HCEC 1CT (cell line): ENCODE data around the gene FTCD.
"Not testable (repeated sequence)": the region's sequence is repeated elsewhere in the genome, so short reads cannot be mapped to it uniquely, and the experiment has no call there.

Experiments
- DNase-seq: peaks from one replicate; pipeline ENCODE4 v3.0.0-alpha.2; 2017

FTCD gene

DNA sequence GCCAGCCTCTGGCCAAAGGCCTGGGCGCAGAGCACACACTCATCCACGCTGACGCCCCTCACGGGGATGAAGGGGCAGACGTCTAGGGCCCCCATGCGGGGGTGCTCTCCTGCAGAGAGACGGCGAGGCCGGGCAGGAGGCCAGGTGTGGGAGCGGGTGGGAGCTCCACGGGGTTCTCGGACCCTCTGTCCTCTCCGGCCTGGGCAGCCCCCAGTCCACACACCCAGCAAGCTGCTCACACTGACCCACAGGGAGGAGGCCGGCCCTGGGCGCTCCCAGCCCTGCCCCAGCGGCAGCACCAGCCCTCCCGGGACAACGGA, 2.5 kb downstream of the FTCD start:
- no peak for DNase-seq

DNA sequence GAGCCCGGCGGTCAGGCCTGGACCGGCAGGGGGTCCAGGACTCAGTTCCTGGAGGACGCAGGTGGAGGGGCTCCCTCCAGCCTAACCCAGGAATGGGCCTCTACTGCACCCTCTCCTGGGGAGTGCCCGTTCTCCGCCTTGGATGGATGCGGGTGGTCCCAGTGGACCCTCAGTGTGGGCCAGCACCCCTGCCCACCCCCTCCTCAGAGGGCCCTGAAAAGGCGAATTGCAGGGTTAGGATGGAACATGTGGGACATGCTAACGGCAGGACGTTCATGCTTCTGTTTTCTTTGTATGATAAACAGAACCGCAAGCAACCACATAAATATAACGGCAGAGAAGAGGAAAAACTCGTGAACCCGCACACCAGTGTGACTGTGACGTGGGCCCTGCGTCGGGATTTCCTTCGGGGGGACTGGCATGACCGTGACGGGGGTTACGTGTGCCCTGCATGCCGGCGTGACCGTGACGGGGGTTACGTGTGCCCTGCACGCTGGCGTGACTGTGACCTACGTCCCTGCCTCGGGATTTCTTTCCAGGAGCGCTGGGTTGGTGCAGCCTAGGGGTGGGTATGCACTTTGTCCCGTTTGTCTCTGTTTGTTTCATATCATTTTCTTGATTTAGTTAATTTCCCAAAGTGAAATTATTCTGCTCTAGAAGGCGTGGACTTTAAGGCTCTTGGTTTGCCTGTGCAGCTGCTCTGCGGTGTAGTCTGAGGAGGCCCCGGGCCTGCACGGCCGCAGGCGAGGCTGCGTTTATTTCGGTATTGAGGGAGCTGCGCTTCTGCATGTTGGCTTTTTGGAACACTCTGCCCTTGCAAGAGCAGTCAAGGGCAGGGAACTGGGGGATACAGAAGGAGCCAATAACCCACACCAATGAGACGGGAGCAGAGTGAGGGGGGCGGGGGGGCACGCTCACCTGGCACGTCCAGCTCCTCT, 3.1 kb downstream of the FTCD start:
- DNase-seq = no peak

DNA sequence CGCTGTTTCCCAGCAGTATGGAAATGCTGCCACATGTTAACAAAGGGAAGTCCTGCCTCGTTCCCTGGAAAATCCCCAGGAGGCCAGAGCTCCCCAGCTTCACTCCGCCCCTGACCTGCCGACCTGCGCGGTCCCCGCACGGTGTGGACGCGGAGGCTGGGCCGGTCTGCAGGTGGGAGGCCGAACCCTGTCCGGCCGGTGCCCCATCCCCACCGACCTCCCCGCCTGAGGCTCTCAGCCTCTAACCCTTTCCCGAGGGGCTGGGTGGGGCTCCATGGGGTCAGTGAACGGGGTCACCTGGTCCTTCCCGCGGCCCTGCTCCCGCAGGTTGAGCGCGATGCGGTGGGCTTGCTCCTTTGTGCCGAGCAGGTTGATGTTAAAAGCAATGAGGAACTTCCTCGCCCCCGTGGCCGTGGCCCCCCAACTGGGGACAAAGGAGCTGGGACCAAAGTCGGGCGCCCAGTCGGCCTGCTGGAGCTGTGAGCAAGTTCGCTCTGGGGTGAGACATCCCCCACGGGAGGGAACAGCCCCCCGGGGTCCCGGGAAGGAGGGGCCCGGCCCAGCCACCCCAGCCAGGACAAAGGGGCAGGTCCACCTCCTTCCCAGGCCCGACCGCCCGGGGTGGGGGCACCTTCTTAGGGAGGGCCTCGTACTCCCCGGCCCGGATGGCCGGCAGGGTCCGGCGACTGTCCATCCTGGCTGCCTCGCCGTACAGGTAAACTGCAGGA, 4.0 kb downstream of the FTCD start:
- DNase-seq = no peak

DNA sequence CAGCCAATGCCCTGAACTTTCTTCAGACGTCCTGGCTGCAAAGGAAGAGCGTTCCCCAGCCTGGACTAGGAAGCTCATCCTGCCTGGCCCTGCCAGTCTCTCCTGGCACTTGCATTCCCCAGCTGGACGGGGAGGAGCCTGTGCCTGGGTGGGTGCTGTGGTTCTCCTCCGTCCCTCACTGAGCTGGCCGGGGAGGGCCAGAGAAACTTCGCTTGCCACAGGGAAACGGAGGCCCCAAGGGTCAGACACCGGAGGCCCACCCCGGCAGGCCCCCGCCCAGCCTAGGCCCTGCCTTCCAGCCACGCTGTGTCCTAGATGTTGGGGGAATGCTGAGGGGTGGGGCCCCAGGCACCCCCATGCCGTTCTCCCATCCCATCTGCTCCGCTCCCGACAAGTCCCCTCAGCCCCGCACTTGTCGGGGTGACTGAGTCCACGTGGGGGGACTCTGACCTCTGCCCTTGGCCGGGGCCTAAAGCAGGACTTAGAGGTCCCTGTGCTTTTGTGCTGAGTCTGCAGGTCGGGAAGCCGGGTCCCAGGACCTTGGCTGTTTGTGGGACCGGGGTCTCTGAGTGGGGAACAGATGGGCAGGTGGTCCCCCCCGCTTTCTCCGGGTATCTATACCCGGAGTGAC, 4.8 kb downstream of the FTCD start:
- no peak for DNase-seq

DNA sequence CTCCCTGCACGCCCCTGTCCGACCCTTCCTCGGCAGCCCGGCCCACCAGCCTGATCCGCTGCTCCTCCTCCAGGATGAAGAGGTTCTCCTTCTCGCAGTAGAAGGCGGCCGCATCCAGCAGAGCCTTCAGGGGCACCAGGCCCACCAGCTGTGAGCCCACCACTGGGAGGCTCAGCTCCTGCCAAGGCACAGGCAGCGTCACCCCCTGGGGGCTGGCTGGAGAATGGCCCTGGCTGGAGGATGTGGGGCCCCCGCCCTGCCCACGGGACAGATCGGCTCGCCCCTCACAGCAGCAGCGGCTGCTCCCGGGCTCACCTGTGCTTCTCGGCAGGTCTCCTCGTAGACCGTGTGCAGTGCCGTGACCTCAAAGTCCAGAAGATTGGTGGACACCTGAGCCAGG, 5.3 kb downstream of the FTCD start:
- no peak for DNase-seq

DNA sequence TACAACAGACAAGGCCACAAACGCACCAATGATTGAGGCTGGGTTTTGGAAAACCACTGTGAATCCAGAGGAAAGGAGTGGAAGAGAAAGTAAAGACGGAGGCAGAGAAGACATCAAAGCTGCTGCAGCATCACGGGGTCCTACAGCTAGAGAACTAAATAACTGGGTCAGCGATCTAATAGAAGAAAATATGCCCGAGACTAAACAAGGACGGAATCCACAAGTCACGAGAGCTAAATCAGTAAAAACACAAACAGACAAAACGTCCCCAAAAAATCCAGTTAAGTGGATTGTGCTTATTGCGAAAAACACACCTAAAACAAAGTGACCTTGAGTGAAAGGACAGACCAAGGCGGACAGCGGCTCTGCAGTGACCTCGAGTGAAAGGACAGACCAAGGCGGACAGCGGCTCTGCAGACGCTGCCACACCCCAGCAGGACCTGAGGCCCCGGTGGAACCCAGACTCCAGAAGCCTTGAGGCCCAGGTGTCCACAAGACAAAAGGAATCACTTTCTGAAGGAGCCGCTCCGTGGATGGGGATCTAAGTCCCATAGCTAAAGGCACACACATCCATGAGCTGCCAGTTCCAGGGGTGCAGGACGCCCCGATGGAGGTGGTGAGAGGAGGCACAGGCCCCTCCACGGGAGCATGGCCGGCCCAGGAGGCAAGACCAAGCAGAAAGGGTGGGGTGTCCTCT, 6.0 kb downstream of the FTCD start:
- DNase-seq = no peak

DNA sequence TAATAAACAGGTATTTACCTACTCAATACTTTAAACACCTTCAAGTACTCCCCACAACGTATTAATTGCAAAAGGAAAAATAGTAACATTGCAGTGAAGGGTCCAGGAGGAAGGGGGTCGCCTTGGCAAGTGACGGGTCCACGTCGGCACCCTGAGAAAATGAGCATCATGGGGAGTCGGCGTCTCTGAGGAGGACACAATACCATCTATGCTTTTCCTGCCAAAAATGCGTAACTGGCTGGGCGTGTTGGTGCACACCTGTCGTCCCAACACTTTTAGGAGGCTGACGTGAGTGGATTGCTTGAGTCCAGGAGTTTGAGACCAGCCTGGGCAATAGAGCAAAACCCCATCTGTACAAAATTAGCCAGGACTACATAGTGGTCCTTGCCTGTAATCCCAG, 7.3 kb downstream of the FTCD start:
- DNase-seq = no peak

DNA sequence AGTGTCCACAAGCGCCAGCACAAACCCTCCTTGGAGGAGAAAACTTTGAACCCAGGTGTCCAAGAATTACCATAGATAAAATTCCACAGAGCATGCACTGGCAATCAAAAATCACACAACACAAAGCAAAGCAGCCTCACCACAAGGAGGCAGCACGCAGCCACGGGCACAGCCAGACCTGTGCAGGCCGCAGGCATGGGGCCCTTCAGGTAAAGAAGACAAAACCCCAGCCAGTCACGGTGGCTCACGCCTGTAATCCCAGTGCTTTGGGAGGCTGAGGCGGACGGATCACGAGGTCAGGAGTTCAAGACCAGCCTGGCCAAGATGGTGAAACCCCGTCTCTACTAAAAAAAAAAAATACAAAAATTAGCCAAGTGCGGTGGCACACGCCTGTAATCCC, 8.0 kb downstream of the FTCD start:
- not testable (repeated sequence) for DNase-seq

DNA sequence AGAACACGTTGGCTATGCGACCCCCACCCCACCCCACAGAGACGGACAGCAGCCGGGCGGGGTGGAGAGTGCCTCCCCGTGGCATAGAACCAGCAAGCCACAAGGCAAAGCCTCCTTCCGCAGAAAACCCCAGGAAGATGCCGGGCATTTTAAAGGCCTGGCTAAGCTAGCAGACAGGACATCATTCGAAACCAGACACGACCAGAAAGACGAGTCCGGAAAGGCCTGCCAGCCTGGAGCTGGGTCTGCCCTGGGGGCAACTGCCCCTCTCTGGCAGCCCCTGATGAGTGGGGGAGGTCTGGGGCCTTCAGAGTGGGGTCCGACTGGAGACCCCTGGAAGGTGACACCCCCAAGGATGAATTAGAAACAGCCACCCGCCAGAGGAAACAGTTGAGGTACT, 8.5 kb downstream of the FTCD start:
- DNase-seq = no peak

DNA sequence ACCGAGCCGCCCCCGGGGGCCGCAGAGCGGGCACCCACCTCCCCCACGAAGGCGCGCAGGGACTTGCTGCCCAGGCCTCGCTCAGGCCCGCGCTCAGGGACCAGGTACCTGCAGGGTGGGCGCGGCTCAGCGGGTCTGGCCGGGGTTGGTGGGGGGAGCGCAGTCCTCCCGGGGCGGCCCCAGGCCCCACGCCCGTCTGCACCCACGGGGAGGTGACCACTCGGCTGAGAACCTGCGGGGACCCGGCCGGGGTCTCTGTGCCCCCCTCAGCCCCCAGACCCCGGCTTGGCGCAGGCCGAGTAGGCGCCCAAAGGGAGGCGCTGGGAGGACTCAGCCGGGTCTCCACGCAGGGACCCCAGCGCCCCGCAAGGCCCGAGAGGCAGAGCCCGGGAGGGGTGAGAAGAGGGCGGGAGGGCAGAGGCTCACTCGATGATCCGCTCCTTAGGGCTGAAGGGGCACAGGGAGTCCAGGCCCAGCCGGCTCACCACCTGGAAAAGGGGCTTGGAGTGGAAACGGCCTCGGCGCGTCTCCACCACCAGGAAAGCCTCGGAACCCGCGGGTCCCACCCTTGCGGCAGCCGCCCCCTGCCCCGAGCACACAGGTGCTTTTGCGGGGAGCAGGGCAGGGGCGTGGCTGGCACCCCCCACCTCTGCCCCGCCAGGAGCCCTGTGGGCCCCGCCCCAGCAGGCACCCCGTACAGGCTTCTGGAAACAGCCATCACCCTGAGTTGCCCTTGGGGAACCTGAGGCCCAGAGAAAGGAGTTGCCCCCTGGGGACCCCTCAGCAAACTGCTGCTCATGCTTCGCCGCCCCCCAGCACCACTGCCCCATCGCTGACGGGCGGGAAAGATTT, 9.3 kb downstream of the FTCD start:
- DNase-seq = no peak

DNA sequence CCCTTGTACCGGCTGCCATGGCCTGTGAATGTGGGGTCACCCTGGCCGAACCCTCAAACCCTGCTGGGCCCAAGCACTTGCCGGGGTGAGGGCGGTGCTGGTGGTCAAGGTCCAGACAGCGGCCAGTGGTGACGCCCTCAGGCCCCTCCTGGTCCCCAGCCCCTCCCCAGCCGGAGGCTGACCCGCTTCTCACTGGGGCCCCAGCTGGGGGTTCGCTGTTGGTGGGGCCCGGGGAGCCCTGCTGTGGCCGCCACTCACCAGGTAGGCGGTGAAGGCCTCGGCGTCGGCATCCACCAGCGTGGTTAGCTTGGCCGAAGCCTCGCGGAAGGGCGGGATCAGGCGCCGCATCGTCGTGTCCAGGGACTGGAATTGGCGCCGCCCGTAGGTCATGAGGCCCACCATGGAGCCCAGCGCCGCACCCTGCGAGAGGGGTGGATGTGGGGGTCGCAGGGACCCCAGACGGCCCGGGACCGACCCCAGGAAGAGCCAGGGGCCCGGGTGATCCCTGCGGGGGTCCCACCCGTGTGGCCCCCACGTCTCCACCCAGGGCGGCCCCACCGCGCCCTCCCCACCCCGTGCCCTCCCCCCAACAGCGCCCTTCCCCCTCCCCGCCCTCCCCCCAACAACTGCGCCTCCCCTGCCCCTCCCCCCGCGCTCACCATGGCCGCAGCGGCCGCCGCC, 10.1 kb downstream of the FTCD start:
- DNase-seq = no peak

DNA sequence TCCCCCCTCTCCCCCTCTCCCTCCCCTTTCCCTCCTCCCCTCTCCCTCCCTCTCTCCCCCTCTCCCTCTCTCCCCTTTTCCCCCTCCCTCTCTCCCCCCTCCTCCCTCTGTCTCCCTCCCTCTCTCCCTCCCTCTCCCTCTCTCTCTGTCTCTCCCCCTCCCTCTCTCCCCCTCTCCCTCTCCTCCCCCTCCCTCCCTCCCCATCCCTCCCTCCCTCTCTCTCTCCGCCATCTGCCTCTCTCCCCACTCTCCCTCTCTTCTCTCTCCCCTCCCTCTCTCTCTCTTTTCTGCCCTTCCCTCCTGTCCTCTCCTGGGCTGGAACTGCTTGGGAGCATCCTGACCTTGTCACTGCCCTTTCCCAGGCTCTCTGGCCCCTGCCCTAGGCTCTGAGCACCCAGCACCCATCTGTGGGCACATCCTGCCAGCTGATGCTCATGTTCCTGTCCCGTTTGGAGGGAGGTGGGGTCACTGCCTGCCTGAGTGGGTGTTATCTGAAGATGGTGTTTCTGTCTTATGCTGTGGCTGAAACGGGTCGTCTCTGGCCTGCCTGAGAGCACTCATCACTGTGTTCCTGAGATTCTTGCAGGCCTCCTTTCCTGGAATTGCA, 10.8 kb downstream of the FTCD start:
- no peak for DNase-seq

DNA sequence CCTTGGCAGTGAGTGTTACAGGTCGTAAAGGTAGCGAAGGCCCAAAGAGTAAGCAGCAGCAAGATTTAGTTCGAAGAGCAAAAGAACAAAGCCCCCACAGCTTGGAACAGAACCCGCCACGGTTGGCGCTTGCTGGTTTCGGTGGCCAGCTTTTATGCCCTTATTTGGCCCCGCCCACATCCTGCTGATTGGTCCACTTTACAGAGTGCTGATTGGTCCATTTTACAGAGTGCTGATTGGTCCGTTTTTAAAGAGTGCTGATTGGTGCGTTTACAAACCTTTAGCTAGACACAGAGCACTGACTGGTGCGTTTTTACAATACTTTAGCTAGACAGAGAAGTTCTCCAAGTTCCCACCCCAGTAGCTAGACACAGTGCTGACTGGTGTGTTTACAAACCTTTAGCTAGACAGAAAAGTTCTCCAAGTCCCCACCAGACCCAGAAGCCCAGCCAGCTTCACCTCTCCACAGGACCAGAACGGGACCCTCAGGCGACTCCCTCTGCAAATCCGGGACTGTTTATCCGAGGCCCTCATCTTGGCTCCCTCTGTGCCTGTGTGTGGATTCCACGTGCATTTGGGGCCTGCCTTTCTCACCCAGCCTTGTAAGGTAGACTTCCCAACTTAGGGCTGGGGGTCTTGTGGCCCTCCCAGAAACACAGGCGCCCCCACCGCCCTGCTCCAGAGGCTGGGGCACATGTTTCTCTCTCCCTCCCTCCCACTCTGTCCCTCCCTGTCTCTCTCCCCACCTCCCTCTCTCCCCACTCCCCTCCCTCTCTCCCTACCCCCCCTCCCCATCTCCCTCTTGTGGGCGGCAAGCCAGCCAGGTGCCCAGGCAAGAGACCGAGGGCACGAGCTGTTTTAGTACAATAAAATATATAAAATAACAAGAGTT, 12.6 kb downstream of the FTCD start:
- no peak for DNase-seq

DNA sequence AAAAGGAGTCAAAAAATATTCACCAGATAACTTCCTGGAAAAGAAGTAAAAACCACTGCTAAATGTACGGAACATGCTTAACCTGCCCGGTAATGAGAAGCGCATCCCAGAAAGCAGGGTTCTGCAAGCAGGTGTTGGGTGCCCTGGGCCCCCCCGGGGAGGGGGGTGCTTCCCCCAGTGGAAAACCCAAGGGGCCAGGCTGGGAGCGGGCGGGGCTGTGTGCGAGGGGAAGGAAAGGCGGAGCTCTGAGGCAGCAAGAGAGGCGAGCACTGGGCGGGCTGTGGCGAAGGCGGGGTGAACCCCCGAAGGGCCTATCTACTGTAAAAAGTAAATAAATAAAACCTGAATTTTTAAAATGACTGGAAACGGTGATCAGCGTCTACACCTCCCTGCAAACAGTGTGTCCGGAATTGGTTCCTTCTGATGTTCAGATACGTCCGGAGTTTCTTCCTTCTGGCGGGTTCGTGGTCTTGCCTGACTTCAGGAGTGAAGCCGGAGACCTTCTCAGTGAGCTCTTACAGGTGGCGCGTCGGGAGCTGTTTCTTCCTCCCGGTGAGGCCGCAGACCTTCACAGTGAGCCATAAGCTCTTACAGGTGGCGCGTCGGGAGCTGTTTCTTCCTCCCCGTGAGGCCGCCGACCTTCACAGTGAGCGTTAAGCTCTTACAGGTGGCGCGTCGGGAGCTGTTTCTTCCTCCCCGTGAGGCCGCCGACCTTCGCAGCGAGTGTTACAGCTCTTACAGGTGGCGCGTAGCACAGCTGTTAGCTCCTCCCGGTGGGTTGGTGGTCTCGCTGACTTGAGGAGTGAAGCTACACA, 13.4 kb downstream of the FTCD start:
- DNase-seq = no peak

DNA sequence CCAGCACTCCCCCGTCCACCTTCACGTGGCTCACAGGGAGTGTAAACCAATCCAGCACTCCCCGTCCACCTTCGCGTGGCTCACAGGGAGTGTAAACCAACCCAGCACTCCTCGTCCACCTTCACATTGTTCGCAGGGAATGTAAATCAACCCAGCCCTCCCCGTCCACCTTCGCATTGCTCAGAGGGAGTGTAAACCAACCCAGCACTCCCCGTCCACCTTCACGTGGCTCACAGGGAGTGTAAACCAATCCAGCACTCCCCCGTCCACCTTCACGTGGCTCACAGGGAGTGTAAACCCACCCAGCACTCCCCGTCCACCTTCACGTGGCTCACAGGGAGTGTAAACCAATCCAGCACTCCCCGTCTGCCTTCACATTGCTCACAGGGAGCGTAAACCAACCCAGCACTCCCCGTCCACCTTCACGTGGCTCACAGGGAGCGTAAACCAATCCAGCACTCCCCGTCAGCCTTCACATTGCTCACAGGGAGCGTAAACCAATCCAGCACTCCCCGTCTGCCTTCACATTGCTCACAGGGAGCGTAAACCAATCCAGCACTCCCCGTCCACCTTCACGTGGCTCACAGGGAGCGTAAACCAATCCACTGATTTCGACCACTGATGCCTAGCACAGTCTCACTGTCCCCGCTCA, 14.9 kb downstream of the FTCD start:
- not testable (repeated sequence) for DNase-seq

DNA sequence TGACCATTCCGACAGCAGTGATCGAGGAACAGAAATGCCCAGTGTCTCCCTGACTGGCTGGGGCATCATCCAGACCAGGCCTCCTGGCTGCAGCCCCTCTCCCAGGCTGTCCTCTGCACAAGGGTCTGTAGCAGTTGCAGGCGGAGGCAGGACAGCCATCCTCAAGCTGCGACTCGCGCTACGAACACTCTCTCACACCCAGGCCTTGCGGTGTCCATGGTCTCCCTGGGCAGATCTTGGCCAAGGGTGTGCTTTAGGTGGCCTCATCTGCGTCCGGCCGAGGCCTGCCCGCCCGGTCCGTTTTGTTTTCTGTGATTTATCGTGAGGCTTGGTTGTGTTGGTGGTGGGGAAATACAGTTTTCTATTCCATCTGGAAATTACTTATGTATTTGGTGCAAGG, 15.7 kb downstream of the FTCD start:
- no peak for DNase-seq

DNA sequence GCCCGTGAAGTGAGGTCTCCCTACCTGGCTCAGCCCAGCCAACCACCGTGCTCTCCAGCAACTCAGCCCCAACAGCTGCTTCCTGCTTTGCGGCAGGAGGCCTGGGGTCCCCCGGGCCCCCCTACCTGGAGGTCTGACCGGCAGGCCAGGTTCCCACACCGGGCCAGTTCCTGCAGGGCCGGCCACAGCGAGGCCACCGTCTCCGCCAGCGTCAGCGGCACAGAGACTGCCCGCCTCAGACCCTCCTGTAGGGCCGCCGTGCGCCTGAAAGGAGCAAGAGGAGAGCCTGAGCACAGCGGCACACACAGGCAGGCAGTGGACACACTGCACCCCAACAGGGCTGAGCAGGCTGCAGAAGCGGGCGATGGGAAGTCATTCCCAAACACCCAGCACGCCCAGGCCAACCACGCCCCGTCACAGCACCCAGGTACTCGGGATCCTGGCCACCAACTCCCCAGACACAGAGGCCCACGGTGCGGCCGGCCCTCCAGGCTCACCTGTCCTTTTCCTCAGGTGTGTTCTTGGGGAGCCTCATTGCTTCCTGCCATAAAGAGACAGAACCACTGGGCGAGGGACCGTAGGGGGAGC, 16.9 kb downstream of the FTCD start:
- no peak for DNase-seq

DNA sequence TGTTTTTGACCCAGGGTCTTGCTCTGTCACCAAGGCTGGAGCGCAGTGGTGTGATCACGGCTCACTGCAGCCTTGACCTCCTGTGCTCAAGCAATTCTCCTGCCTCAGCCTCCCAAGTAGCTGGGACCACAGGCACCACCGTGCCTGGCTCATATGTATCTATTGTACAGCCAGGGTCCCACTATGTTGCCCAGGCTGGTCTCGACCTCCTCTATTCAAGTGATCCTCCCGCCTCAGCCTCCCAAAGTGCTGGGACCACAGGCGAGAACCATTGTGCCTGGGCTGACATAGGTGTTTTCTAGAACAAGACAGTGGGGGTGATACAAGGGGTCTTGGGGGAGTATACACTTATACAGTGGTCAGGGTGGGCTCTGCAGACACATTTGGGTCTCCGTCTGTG, 17.5 kb downstream of the FTCD start:
- no peak for DNase-seq
